HEK293 (cell line): ENCODE data around the gene IRS2.

ENCODE experiments used
- BCL11A ChIP-seq: fragments of 450-650 bp; formaldehyde crosslinking; IDR thresholded peaks from 2 replicates; pipeline ENCODE4 v1.5.1; 2016; ENCODE audit warnings: low read depth, missing biosample characterization, missing genetic modification characterization
- BCL11B ChIP-seq: fragments of 450-650 bp; formaldehyde crosslinking; IDR thresholded peaks from 2 replicates; pipeline ENCODE4 v1.5.1; 2016; ENCODE audit warnings: low read depth, missing biosample characterization, missing genetic modification characterization
- GLIS2 ChIP-seq: fragments of 450-650 bp; formaldehyde crosslinking; IDR thresholded peaks from 2 replicates; pipeline ENCODE4 v1.5.1; 2016; ENCODE audit warnings: missing biosample characterization, missing genetic modification characterization
- HIC1 ChIP-seq: fragments of 450-650 bp; formaldehyde crosslinking; IDR thresholded peaks from 2 replicates; pipeline ENCODE4 v1.5.1; 2016; ENCODE audit warnings: missing biosample characterization, missing genetic modification characterization
- HOXA7 ChIP-seq: sonication (generic); formaldehyde crosslinking; IDR thresholded peaks from 2 replicates; pipeline ENCODE4 v1.8.1; 2022; ENCODE audit warnings: missing genetic modification reagents, borderline replicate concordance
- MEIS1 ChIP-seq: sonication (generic); formaldehyde crosslinking; IDR thresholded peaks from 2 replicates; pipeline ENCODE4 v1.8.1; 2022; ENCODE audit warnings: missing genetic modification reagents, mild to moderate bottlenecking, borderline replicate concordance
- PRDM1 ChIP-seq: fragments of 450-650 bp; formaldehyde crosslinking; IDR thresholded peaks from 2 replicates; pipeline ENCODE4; 2016; ENCODE audit warnings: missing biosample characterization, missing genetic modification characterization
- REPIN1 ChIP-seq: fragments of 450-650 bp; formaldehyde crosslinking; IDR thresholded peaks from 2 replicates; pipeline ENCODE4 v1.5.1; 2017; ENCODE audit warnings: missing biosample characterization, missing genetic modification characterization, low read depth
- SCRT1 ChIP-seq: fragments of 450-650 bp; formaldehyde crosslinking; IDR thresholded peaks from 2 replicates; pipeline ENCODE4 v1.5.1; 2016; ENCODE audit warnings: missing biosample characterization, missing genetic modification characterization, borderline replicate concordance
- ZBTB17 ChIP-seq: fragments of 450-650 bp; formaldehyde crosslinking; IDR thresholded peaks from 2 replicates; pipeline ENCODE4 v1.5.1; 2016; ENCODE audit warnings: missing biosample characterization, missing genetic modification characterization
- ZBTB7A ChIP-seq: fragments of 450-650 bp; formaldehyde crosslinking; IDR thresholded peaks from 2 replicates; pipeline ENCODE4 v1.5.1; 2016; ENCODE audit warnings: low read depth, missing biosample characterization, missing genetic modification characterization
- ZFP69B ChIP-seq: fragments of 450-650 bp; formaldehyde crosslinking; IDR thresholded peaks from 2 replicates; pipeline ENCODE4 v1.5.1; 2016; ENCODE audit warnings: missing biosample characterization, missing genetic modification characterization
- ZNF2 ChIP-seq: fragments of 450-650 bp; formaldehyde crosslinking; IDR thresholded peaks from 2 replicates; pipeline ENCODE4 v1.5.1; 2016; ENCODE audit warnings: missing biosample characterization, missing genetic modification characterization
- ZNF23 ChIP-seq: fragments of 450-650 bp; formaldehyde crosslinking; IDR thresholded peaks from 2 replicates; pipeline ENCODE4 v1.5.1; 2016; ENCODE audit warnings: missing biosample characterization, missing genetic modification characterization, borderline replicate concordance
- ZNF266 ChIP-seq: fragments of 450-650 bp; formaldehyde crosslinking; IDR thresholded peaks from 2 replicates; pipeline ENCODE4 v1.5.1; 2016; ENCODE audit warnings: missing biosample characterization, missing genetic modification characterization, low read depth
- ZNF292 ChIP-seq: fragments of 450-650 bp; formaldehyde crosslinking; IDR thresholded peaks from 2 replicates; pipeline ENCODE4 v1.5.1; 2016; ENCODE audit warnings: low read depth, missing biosample characterization, missing genetic modification characterization, borderline replicate concordance
- ZNF362 ChIP-seq: fragments of 450-650 bp; formaldehyde crosslinking; IDR thresholded peaks from 2 replicates; pipeline ENCODE4 v1.5.1; 2016; ENCODE audit warnings: missing biosample characterization, missing genetic modification characterization
- ZNF501 ChIP-seq: fragments of 450-650 bp; formaldehyde crosslinking; IDR thresholded peaks from 2 replicates; pipeline ENCODE4 v1.5.1; 2016; ENCODE audit warnings: missing biosample characterization, missing genetic modification characterization
- ZNF518A ChIP-seq: fragments of 450-650 bp; formaldehyde crosslinking; conservative IDR thresholded peaks from 2 replicates; pipeline ENCODE4 v1.5.1; 2016; ENCODE audit warnings: low read depth, missing biosample characterization, missing genetic modification characterization
- ZNF529 ChIP-seq: fragments of 450-650 bp; formaldehyde crosslinking; IDR thresholded peaks from 2 replicates; pipeline ENCODE4 v1.5.1; 2017; ENCODE audit warnings: missing genetic modification characterization, missing biosample characterization; ENCODE audit not compliant: insufficient replicate concordance
- ZNF610 ChIP-seq: fragments of 450-650 bp; formaldehyde crosslinking; IDR thresholded peaks from 2 replicates; pipeline ENCODE4 v1.5.1; 2016; ENCODE audit warnings: missing biosample characterization, missing genetic modification characterization, borderline replicate concordance
- ZNF658 ChIP-seq: fragments of 450-650 bp; formaldehyde crosslinking; IDR thresholded peaks from 2 replicates; pipeline ENCODE4; 2016; ENCODE audit warnings: missing biosample characterization, missing genetic modification characterization
- ZNF670 ChIP-seq: fragments of 450-650 bp; formaldehyde crosslinking; IDR thresholded peaks from 2 replicates; pipeline ENCODE4 v1.5.1; 2016; ENCODE audit warnings: missing biosample characterization, missing genetic modification characterization, low read depth
- ZNF692 ChIP-seq: fragments of 450-650 bp; formaldehyde crosslinking; IDR thresholded peaks from 2 replicates; pipeline ENCODE4 v1.5.1; 2016; ENCODE audit warnings: missing biosample characterization, missing genetic modification characterization
- ZNF830 ChIP-seq: fragments of 450-650 bp; IDR thresholded peaks from 2 replicates; pipeline ENCODE4 v1.5.0; 2018; ENCODE audit warnings: missing biosample characterization, missing genetic modification characterization, low read depth, mild to moderate bottlenecking, moderate library complexity
- ZNF843 ChIP-seq: fragments of 450-650 bp; formaldehyde crosslinking; IDR thresholded peaks from 2 replicates; pipeline ENCODE4 v1.5.1; 2016; ENCODE audit warnings: missing biosample characterization, missing genetic modification characterization
- ZSCAN30 ChIP-seq: fragments of 450-650 bp; IDR thresholded peaks from 2 replicates; pipeline ENCODE4 v1.5.1; 2018; ENCODE audit warnings: missing biosample characterization, mild to moderate bottlenecking, missing genetic modification characterization, moderate library complexity

Gene IRS2

GRCh38 chr13:109785141-109785891, 1.1 kb downstream of the IRS2 start (continued):
- TF ChIP-seq HOXA7 (CRISPR knock-in tag), result no peak
- no peak for TF ChIP-seq HIC1 (tag by site-specific recombination)
- no peak for TF ChIP-seq PRDM1
- no peak for TF ChIP-seq SCRT1 (tag by site-specific recombination)
- no peak for TF ChIP-seq ZBTB7A (tag by site-specific recombination)
- no peak for TF ChIP-seq ZNF266 (tag by site-specific recombination)
- peak; percentile 60 for TF ChIP-seq GLIS2 (tag by site-specific recombination)
- TF ChIP-seq ZNF2 (tag by site-specific recombination), result peak; percentile 20; the same call in 1 of the 2 replicates
- no peak for TF ChIP-seq ZNF292 (tag by site-specific recombination)
- no peak for TF ChIP-seq ZNF830
- no peak for TF ChIP-seq ZNF362 (tag by site-specific recombination)
- no peak for TF ChIP-seq REPIN1
- TF ChIP-seq ZBTB17, result peak; percentile 91
- no peak for TF ChIP-seq ZNF518A
- no peak for TF ChIP-seq ZNF501 (tag by site-specific recombination)
- no peak for TF ChIP-seq ZNF843
- no peak for TF ChIP-seq ZNF610
- TF ChIP-seq ZNF670 (tag by site-specific recombination), result no peak
- TF ChIP-seq MEIS1, result no peak
- TF ChIP-seq ZNF23 (tag by site-specific recombination), result no peak
- TF ChIP-seq BCL11A (tag by site-specific recombination), result no peak
- no peak for TF ChIP-seq ZSCAN30 (tag by site-specific recombination)
- TF ChIP-seq ZNF658 (tag by site-specific recombination), result no peak
- TF ChIP-seq ZFP69B (tag by site-specific recombination), result no peak
- no peak for TF ChIP-seq ZNF692 (tag by site-specific recombination)
- no peak for TF ChIP-seq BCL11B (tag by site-specific recombination)
- TF ChIP-seq ZNF529 (tag by site-specific recombination), result no peak
